T1000 (cell line): Measurements from ENCODE around the gene INPP5K.

ENCODE experiments used
- DNase-seq: peaks from one replicate; lab custom pipeline; 2025; ENCODE audit warnings: mixed read lengths; lab: John Stamatoyannopoulos, UW

The INPP5K gene

DNA sequence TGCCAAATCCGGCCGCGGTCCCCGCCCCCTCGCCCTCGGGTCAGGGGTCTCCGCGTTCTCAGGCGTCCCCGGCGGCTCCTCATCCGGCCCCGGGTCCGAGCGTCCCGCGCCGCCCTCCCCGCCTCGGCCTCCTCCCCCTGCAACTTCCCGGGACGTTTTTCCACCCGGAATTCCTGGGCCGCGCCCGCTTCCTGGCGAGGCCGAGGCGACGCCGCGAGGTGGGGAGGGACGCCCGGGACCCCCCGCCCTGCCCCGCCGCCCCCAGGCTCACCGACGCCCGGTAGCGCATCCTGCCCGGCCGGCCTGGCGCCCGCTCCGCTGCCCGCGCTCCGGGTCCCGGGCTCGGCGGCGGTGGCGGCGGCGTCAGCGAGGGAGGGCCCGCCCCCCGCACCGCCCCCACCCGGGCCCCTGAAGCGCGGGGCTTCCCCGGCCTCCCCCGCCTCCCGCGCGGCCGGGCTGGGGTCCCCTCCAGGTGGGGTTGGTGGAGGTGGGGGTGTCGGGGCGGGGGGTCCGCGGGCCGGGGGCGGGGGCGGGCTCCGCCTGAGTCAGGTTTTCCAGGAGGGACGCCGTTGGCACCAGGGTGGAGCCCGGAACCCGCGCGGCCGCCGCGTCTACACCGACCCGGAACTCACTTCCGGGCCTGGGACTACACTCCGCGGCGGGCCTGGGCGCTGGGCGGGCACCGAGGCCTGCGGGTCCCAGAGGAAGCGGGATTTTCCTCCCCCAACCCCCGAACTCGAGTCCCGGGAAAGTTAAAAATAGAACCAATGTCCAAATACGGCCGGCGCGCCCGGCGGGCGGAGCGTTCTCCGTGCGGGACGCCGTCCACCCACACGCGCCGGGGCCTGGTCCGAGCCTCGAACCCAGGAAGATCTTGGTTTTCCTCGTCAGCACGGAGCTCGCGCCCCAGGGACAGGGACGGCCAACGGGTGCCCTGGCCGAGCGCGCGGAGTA lies 30.7 kb downstream of the INPP5K start:
- DNase-seq, result peak; percentile 43

DNA sequence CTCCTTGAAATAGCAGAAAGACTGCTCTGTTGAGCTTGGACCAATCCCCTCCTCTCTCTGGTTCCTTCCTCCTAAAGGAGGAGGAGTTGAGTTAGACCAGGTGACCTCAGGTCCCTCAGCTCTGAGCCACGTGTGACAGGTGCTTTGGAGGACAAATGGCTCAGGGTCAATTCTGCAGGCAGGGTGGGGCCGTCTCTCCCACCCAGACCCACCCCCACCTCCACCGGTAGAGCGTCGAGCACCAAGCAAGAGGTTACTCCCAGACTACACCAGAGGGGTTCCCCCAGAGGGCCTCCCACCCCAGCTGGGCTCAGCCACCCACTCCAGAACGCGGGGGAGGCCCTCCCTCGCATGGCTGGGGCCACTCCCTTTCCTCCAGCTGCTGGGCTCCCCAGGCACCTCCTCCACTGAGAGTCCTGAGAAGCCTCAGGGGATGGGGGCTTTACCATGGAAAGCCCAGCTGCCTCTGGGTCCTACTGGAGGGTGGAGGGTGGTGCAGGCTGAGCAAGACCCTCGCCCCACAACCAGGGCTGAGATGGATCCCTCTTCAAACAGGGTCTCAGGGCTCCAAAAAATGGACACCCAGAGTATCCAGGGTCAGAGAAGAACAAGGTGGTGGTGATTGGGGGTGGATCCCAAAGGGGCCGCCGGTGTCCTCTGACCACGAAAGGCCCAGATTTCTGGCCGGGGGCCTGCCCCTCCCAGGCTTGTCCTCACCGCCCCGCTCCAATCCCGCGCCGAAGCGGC lies 31.6 kb downstream of the INPP5K start:
- peak; percentile 55 for DNase-seq

DNA sequence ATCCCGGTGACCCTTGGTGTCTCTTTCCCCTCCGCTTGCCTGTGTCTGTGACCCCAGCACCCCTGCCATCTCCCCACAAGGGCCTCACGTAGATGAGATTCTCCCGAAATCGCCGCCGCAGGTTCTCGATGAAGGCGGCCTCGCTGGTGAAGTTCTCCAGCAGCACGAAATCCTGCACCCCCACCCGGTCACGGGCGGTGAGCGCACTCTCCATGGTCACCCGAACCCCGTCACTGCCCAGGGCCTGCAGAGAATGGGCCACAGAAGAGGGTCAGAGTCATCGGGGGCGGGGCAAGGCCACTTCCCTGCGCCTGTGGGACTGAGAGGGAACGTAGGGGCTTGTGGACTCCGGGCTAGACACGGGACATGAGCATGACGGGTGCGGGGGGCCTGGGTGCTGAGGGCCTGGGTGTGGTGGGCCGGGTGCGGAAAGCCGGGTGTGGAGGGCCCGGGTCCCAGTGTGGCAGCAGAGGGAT lies 32.3 kb downstream of the INPP5K start:
- no peak for DNase-seq

DNA sequence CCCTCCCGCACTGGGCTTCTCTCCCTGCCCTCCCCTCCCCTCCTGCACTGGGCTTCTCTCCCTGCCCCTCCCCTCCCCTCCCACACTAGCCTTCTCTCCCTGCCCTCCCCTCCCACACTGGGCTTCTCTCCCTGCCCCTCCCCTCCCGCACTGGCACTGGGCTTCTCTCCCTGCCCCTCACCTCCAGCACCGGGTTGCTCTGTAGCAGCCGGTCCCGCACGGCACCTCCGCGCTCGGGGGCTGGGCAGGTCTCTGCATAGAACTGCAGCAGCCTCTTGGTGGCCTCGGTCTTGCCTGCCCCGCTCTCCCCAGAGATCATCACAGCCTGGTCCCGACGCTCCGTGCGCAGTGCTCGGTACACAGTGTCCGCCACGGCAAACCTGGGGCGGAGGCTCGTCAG lies 33.7 kb downstream of the INPP5K start:
- no peak for DNase-seq

DNA sequence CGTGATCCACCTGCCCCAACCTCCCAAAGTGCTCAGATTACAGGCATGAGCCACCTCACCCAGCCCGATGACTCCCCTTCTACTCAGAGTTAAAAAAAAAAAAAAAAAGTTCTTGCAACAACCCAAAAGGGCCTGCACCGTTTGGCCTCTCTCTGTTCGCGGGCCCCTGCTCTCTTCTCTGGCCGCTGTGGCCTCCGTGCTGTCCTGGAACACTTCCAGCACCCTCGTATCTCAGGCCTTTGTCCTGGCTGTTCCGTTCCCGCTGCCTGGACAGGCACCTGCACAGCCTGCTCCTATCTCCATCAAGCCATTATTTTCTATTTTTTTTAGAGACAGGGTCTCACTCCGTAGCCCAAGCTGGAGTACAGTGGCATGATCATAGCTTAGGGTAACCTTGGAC lies 34.7 kb downstream of the INPP5K start:
- no peak for DNase-seq

DNA sequence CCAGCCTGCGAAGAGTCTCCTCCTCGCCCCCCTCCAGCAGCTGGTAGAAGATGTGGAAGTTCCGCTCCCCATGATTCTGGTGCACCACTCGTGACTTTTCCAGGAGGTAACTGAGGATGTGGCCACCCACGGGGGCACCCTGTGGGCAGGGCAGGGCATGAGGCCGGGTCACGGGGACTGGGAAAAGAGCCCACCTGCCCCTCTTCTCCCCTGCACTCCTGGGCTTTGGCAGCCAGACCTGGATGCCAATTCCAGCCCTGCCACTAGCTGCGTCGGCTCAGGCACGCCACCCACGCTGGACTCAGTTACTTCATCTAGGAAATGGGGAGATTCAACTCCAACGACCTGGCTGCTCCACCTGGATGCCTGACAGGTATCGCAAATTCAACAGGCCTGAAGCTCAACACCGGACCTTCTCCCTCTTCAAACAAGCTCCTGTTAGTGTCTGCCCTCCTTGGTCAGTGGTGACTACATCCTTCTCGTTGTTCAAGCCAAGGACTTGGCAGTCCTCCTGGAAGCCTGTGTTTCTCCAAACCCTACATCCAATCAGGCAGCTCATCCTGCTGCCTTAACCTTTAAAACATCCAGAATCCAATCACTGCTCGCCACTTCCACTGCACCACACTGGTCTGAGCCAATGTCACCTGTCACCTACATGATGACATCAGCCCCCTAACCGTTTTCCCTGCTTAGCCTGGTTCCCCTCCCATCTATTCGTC lies 35.5 kb downstream of the INPP5K start:
- no peak for DNase-seq

DNA sequence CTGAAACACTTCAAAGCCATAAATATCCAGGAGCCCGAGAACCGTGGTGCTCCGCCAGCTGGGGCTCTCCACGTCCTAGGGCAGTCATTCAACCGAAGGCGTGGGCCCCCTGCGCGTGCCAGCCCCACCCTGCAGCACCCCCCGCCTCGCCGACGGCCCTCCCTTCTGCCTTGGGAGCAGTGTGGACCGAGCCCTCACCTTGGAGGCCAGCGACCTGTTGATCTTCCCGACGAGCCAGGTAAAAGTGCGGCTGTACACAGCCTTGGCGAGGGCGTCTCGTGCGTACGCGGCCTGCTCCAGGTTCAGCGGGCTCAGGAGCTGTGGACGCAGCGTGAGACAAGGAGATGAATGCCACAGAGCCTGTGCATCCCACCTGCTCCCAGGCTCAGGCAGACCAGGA lies 38.0 kb downstream of the INPP5K start:
- DNase-seq, result no peak

DNA sequence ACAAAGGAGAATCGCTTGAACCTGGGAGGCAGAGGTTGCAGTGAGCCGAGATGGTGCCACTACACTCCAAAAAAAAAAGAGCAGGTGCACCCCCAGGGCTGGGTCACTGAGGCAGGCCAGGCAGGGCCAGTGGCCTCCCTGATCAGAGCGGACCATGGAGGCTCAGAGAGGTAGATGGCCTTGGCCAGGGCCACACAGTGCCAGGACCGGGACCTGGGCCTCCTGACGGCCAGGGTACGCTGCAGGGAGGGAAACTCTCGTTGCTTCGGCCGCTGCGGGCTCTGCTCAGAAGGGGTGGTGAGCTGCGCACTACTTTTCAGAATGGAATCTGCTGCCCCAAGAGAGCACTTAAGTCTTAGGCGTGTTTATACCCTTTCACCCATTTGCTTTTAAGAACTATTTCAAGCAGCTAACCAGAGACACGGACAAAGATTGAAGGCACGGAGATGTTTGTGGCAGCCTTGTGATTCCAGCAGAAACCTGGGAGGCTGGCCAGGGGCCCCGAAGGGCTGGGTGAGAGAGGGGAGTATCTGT lies 41.0 kb downstream of the INPP5K start:
- DNase-seq, result no peak

DNA sequence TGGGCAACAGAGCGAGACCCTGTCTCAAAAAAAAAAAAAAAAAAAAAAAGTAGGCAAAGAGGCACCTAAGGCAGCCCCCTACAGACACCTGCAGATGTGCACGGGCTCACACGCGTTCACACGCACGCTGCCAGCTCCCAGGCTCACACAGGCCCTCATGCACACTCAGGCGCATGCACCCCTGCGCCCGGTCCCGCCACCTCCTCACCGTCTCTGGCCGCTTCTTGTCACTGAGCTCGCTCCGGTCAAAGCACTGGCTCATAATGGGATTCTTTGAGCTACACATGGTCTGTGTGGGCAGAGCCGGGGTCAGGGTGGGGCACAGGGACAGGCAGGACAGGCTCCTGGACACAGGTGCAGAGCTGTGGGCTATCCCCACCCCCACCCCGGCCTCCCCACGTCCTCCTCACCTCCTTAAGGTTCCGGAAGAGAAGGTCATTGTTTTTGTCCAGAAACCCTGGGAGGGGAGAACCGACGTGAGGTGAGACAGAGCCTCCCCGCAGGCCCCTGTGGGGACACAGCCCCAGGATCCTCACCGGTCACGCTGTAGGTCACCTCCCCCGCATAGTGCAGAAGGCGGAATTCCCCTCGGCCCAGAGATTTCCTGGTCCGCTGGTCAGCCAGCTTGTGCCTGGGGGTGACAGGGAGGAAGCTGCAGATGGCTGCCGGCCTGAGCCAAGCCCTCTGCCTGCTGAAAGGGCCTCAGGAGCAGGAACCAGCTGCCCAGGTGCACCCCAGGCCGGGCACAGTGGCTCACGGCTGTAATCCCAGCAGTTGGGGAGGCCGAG lies 41.8 kb downstream of the INPP5K start:
- DNase-seq, result no peak

DNA sequence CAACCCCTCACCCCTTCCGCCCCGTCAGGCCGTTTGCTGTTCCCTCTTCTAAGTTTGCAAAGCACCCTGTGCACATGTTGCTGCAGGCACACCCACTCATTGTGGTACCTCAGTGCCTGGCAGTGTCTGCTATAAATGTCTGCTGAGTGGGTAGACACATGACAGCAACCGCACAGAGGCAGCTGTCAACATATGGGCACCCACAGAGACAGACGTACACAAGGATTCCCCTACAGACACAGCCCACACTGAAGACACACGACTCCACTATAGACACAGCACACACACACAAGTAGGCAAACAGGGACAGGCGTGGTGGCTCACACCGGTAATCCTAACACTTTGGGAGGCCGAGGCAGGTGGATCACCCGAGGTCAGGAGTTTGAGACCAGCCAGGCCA lies 42.6 kb downstream of the INPP5K start:
- DNase-seq, result no peak

DNA sequence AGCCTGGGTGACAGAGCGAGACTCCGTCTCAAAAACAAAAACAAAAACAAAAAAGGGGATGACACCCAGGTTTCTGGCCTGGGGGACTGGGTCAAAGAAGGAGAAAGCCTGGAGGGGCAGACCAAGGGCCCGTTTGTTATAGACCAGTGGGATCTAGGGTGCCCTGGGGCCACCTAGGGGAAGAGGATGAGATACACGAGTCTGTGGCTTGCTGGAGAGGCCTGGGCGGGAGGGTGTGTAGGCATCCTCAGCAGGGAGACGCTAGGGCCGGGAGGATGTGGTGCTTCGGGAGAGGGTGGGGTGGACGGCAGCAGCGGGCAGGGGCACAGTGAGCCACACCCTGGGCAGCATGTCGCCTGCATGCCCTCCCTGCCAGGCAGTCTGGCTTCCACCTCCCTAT lies 43.2 kb downstream of the INPP5K start:
- DNase-seq, result no peak

DNA sequence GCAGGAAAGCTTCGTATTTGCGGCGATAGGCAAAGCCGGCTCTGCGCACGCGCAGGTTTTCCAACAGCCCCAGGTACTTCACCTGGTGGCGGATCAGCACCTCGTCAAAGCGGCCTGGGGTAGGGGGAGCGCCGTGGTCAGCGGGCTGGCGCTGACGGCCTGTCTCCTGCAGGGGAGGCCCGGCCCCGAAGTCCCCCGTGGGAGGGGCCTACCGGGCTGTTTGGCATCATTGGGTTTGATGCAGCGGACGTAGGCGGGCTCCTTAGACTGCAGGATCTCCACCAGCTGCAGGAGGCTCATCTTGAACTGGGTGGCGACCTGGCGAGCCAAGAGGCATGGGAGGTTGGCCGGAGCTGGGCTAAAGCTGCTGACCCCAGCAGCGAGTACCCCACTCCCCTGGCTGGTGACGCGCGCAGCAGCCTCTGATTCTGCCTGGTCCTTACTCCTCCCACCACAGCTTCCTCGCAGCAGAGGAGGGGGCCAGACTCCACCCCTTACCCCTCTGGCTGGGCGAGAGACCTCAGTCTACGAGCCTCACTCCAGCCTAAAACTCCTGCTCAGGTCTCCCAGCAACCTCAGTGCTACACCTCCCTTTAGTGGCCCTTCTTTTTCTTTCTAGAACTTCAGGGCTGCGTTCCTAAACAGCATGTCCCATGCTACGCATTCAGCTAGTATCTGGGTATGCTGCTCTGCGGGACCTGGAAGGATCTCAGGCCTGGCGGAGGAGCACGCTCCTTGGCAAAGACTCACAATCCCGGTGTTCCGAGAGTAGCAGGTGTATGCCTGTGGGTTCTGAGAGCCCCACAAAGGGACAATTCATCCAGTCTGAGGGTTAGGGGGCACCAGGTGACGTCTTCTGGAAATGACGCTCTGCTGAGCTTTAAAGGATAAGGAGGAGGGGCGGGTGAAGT lies 44.2 kb downstream of the INPP5K start:
- no peak for DNase-seq

DNA sequence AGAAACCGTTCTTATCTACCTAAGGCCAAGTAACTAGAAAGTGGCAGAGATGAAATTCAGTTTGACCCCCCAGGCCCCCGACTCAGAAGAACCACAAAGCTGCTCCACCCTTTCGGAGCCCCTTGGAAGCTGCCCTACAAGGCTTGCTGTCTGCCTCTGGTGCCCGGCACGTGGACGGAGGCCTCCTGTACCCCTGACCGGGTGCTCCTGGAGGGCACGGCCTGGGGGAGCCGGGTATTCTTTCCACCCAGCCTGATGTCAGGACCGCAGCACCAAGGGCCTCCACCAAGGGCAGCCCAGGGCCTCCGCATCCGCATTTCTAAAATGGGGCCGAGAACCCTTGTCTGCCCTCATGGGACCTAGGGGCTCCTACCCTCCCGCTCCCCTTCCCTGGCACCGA lies 44.9 kb downstream of the INPP5K start:
- no peak for DNase-seq

DNA sequence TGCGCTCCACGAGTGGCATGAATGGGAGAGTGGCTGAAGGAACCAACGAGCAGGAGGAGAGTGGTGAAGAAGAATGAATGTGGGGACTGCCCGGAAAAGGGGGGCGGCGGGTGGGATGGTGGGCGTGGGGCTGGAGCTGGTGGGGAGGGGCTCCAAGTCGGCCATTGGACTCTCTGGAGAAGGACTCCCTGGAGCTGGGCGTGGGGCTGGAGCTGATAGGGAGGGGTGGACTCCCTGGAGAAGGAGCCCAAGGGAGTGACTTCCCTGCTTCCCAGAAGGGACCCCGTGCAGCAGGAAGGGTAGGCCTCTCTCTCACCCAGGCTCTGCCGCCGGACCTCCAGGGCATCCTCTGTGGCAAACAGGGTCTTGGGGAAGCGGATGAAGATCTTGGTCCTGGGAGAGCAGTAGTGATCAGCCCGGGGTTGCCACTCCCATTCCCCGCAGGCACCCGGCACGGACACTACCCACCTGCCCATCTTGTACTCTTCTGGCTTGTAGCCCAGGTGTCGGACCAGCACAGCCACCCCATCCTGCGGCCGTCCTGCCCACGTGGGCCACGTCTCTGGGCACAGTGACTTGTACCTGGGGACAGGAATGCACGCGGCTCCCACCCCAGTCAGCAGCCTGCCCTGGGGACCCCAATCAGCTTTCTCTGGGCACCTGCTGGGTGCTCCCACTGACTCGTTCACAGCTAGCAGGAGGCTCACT lies 45.5 kb downstream of the INPP5K start:
- DNase-seq, result no peak

DNA sequence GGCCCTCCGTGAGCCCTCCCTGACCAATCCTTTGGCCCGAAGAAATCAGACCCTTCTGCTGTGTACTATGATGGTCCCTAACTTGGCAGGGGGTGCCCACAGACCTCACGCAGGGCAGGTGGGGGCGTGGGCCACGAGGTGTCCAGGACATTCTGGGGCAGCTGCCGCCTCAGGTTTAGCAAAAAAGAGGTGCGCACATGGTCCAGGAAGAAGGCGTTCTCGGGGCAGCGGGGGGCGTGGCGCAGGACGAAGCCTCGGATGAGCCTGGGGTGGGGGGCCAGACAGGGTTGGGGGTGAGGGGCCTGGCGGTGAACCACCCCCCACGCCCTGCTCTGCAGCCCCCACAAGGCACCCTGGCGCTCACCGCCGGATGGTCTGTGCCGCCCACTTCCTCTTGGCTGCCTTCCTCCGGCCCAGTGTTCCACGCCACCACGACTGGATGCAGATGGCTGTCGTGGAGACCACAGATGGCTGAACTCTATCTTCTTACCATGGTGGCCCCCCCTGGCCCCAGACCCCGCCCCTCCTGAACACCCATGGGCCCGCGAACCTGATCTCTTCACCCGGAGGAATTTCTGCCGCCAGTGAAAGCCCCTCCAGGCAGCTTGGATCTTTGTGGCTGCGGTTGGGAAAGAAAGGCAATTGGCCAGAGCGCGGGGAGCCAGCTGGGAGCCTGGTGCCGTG lies 46.2 kb downstream of the INPP5K start:
- no peak for DNase-seq

DNA sequence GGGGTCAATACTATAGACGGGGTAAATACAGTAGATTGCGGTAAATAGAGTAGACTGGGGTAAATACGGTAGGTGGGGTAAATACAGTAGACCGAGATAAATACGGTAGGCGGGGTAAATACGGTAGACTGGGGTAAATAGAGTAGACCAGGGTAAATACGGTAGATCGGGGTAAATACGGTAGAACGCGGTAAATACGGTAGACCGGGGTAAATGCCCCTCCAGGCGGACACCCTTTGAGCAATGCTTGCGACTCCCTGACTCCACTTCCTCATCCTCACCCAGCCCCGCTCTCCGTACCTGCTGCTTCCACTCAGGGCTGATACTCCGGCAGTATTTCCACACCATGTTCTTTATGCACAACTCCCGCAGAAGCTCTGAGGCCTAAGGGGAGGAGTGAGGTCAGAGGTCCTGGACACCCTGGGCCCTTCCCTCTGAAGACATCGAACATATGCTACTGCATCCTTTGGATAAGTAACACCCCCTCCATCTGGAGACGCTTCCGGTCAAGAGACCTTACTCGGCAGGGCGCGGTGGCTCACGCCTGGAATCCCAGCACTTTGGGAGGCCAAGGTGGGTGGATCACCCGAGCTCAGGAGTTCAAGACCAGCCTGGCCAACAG lies 47.1 kb downstream of the INPP5K start:
- no peak for DNase-seq

DNA sequence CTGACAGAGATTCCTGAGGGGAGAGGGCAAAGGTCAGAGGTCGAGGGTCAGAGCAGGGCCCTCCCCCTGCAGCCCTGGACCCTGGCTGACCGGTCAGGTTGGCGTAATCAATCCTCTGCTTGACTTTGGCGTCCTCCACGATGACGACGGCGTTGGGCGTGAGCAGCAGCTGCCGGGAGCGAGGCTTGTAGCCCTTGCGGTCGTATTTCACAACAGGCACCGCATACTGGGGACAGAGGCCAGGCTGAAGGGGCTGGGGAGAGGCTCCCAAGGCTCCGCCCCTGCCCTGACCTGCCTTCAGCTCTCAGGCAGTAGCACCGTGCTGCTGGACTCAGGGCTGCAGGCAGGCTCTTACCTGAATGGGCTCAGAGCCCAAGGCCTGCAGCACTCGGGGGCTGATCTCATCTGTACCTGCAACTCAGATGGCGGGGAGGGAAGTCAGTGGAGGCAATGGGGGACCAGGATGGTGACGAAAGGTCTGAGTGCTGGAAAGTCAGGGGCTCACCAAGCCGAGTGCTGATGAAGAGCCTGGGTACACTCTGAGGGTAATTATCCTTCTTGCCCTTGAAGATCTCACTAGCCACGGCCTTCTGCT lies 48.4 kb downstream of the INPP5K start:
- no peak for DNase-seq

DNA sequence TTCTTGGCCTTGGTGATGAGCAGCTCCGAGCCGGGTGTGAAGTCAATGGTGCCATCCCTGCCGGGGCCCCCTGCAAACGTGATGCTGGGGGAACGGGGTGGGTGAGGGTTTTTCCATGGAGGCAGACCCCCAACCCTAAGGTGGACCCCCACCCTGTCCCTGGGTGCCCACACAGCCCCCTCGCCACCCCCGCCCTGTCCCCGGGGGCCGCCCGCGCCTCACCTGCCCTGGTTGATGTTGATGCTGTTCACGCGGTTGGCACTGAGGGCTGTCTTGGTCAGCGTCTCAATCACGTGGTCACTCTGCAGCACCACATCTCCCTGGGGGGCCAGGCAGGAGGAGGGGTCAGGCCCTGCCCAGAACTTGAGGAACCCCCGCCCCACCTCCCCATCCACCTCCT lies 49.2 kb downstream of the INPP5K start:
- DNase-seq, result no peak
